ENCODE results near the gene RAI1.
A peak's percentile ranks its signal among the peaks of the same experiment; 100 is the strongest.
"Not testable (repeated sequence)": the region's sequence is repeated elsewhere in the genome, so short reads cannot be mapped to it uniquely, and the experiment has no call there.

Gene RAI1

DNA sequence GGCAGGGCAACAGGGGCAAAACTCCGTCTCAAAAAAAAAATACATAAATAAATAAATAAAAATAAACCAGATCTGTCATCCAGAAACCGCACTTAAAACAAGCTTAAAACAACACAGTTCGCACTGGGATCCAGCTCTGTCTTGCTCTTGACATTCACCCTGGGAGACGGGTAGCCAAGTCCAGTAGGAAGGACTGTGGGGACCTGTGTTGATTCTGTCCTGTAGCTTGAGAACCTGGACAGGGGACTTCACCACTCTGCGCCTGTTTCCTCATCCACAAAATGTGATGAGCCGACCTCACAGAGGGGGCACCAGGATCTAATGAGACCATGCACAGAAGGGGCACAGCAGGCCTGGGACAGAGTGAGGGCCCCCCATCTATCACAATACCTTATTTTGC lies 1.5 kb upstream of the RAI1 start:
- DNase-seq (ENCODE audit: low read depth in 2 of 2, low spot score in 1 of 2), result no peak

DNA sequence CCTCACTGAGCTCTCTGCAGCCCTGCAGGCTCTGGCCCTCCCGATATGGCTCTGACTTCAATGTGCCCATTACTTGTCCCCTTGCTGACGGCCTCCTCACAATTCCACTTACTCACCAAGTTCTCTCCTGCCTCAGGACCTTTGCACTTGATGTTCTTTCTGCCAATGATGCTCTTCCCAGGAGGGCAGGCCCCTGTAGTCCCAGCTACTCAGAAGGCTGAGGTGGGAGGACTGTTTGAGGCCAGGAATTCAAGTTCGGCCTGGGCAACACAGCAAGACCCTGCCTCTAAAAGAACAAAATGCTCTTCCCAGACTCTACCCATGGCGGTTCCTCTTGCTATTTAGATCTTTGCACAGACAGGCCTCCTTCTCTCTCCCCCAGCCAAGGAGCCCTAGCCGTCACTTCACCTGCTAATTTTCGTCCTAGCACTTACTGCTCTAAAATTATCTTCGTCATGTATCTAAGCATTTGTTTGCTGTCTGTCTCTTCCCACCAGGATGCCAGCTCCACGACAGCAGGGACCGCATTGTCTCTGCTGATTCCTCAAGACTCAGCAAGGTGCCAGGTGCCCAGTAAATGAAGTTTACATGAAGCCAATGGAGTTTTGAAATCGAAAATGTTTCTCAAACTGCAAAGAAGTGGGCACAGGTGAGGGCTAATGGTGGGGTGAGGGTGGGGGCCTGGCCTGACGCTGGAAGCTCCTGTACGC lies 626 bp upstream of the RAI1 start:
- no peak for DNase-seq (ENCODE audit: low read depth in 2 of 2, low spot score in 1 of 2)

DNA sequence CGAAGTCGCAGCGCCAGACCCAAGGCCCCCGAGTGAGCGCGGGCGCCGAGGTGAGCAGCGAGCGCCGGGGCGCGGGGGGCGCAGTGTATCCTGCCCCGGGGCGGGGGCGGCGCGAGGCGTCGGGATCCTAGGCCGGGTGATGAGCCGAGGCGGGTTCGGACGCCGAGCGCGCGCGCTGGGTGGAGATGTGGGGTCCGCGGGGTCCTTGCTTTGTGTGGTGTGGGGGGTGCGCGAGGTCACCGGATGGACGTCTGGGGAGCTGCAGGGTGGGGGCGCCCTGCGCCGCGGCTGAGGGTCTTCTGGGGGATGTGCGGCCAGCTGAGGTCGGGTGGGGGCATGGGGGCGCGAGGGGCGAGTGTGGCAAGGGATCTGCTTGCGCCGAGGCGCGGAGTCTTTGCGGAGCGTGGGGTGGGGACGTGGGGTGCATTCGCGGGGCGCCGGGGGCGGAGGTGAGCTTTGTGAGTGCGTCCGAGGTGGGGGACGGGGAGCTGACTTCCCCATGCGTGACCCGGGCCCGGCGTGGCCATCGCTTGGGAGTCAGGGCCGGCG lies 560 bp downstream of the RAI1 start:
- no peak for DNase-seq (ENCODE audit: low read depth in 2 of 2, low spot score in 1 of 2)

DNA sequence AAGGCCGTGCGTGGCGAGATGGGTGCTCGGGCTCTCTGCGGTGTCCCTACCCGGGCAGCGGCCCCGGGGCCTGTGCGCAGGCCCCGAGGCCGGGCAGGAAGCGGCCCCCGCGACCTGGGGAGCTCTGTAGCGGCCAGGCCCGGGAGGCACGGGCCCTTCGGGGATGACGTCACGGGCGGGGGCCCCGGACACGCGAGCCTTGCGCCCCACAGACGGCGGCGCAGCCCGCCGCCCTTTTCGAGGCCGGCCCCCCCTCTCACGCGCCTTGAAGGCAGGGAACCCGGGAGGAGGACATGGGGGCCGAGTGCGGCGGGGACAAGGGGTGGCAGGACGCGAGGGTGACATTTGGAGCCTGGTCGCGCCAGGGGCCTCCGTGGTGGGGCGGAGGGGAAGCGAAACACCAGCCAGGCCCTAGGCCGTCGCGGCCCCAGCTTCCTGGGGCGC lies 1.1 kb downstream of the RAI1 start:
- DNase-seq (ENCODE audit: low read depth in 2 of 2, low spot score in 1 of 2), result no peak

DNA sequence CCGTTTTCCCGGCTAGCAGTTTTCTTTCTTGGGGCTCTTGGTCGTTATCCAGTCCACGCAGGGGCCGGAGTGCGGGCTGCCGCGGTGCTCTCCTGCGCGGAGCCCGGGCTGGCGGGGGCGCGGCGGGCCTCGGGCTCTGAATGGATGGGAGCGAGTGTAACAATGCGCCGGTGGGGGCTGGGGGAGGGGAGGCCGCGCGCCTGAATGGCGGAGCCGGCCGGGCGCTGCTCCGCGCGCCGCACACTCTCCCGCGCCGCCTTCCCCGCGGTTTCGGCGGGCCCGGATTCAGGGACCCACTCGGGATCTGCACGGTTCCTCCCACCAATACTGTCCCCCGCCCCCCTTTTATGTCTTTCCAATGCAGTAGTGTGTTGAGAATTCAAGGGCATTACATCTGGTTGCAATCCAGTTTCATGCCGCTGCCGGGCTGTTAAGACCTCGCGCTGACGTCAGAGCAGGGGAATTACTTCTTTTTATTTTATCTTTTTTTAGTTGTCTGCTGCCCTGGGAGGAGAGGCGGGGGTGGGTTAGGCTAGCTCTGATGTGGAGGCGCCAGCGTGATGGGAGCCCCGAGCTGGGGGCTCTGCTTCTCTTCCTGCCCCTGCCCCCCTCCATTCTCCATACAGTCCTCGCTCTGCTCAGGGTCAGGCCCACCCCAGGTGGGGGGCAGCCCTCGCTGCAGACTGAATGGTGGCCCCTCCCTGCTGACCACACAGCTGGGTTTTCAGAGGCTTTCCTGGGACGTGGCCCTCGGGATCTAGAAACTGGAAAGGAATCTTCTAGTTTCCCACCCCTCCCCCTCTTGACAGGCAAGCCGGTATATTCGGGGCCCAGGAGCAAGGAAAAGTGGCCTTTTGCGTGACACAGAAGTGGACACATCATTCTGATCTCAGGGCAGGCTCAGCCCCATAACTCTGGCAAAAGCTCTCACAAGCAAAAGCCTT lies 1.8 kb downstream of the RAI1 start:
- peak in 1 of 2 donors; percentile 23 for DNase-seq (ENCODE audit: low read depth in 2 of 2, low spot score in 1 of 2)

DNA sequence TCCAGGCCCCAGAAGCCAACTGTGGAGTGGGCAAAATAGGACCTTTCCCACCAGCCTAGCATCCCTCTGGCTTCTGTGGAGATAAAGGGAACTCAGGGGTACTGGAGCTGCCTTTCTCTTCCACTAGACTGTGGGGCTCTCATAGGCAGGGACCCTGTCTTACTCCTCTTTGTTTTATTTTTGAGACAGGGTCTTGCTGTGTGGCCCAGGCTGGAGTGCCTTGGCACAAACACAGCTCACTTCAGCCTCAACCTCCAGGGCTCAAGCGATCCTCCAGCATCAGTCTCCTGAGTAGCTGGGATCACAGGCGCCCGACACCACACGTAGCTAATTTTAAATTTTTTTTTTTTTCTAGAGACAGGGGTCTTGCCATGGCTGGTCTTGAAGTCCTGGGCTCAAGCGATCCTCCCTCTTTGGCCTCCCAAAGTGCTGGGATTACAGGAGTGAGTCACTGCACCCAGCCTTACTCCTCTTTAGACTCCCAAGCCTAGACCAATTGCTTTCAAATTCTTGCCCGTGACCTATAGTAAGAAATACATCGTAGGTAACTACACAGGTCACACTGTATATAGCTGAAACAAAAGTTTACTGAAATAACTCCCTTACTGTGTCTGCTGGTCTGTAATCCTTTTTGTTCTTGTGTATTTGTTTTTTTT lies 2.6 kb downstream of the RAI1 start:
- no peak for DNase-seq (ENCODE audit: low read depth in 2 of 2, low spot score in 1 of 2)

DNA sequence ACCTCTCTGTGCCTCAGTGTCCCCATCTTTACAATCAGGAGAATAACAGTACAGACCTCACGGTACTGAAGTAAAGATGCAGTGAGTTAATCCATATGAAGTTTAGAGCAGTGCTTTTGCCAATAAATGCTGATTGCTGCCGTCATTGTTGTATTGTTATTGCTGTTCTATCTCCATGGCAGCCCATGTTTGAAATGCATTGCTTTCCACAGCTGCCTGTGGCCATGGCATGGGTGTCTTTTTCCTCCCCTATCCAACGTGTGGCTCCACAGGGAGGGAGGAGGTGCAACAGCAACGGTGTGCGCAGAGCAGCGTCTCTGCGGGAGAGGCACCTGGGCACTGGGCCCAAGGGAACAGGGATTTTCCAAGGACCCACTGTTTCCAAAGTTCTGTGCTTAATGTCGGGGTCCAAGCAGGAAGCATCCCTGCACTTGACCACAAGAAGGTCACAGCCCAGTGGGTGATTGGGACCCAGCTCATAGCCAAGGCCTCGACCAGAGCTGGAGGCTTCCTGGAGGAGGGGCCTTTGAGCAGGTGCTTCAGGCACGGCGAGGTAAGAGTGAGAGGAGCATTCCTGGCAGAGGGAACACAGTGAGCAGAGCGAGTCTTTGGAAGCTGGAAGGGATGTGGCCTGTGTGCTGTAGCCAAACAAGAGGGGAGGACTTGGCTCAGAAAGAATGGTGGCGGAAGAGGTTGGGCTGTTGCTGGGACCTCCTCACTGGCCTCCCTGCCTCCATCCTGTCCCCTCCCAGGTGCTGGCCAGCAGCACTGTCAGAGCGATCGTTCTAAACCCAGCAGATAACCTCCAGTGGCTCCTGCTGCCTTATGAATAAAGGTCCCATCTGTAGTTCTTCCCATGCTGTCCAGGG lies 3.9 kb downstream of the RAI1 start:
- no peak for DNase-seq (ENCODE audit: low read depth in 2 of 2, low spot score in 1 of 2)

DNA sequence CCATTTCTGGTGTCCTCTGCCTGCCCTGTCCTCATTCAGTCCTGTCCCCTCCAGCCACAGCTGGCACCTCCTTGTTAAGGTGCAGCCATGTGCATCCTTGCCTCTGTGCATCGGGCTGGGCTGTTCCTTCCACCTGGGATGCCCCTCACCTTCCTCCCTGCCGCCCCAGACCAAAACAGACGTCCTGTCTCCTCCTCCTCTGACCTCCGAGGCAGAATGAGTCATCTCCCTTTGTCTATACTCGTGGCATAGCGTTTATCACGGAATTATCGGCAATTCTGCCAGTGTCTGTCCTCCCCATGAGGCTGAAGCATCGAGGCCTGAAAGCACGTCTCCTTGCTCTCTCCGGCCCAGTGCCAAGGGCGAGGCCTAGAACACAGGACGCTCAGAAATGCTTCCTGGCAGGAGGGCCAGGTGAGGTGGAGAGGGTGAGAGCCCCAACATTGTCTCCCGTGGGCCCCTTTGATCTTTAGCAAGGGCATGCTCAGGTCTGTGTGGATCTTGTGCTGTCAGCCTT lies 4.6 kb downstream of the RAI1 start:
- DNase-seq (ENCODE audit: low read depth in 2 of 2, low spot score in 1 of 2), result no peak

DNA sequence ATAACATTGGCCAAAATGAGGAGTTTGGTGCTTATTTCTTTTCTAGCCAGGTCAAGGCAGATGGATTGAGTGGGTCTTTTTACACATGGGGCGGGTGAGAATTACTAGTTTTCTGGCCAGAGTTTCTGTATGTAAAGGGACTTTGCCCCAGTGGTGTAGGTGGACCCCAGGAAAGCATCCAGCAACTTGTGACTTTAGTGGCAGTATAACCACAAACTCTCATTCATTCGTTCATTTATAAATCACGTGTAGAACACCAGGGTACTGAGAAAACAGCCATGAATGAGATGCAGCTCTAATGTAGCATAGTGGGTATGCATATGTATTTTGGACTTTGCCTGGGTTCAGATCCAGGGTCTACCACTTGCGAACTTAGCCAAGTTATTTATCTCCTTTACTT lies 8.1 kb downstream of the RAI1 start:
- DNase-seq (ENCODE audit: low read depth in 2 of 2, low spot score in 1 of 2), result no peak

DNA sequence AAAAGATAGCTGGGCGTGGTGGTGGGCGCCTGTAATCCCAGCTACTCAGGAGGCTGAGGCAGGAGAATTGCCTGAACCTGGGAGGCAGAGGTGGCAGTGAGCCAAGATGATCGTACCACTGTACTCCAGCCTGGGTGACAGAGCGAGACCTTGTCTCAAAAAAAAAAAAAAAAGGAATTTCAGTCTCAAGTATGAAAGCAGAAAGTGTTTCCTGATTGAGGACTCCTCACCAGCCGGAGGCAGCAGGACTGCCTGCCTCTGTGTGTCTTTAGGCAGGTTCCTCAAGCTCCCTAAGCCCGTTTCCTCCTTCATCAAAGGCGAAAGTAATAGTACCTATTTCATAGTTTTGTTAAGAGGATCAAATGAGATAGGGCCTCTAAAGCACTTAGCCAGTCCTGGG lies 9.0 kb downstream of the RAI1 start:
- DNase-seq (ENCODE audit: low read depth in 2 of 2, low spot score in 1 of 2), result not testable (repeated sequence)

DNA sequence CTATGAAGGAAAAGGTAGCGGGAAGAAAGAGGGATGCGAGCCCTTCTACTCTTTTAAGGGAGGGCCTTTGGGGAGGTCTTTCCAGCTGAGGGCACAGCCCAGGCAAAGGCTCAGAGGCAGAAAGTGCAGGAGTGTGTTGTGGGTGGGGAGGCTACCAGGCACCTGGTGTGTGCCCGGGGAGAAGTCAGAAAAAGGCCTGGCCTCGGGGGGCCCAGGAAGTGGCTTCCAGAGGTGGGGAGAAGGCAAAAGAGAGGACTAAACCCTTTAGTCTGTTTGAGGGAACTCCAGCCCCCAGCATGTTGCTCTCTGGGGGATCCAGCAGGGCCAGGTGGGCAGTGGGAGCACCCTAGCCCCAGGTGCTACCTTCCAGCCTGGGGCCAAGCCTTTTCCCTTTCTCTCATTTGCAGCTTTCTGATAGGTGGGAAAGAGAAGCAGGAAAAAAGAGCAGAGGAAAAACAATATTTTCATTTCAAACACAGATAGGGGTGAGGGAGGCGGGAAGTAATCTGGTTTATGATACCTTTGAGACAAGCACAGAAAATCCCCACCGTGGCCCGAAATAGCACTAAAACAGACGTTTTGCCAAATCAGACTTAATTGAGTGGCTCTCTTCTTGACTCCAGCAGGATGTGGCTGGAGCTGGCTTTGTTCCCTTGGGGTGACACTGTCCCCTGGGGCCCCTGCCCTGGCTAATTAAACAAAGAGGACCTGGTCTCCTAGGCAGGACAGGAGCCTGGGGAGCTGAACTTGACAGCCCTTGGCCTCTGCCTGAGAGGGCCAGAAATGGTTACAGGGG lies 10.4 kb downstream of the RAI1 start:
- no peak for DNase-seq (ENCODE audit: low read depth in 2 of 2, low spot score in 1 of 2)

DNA sequence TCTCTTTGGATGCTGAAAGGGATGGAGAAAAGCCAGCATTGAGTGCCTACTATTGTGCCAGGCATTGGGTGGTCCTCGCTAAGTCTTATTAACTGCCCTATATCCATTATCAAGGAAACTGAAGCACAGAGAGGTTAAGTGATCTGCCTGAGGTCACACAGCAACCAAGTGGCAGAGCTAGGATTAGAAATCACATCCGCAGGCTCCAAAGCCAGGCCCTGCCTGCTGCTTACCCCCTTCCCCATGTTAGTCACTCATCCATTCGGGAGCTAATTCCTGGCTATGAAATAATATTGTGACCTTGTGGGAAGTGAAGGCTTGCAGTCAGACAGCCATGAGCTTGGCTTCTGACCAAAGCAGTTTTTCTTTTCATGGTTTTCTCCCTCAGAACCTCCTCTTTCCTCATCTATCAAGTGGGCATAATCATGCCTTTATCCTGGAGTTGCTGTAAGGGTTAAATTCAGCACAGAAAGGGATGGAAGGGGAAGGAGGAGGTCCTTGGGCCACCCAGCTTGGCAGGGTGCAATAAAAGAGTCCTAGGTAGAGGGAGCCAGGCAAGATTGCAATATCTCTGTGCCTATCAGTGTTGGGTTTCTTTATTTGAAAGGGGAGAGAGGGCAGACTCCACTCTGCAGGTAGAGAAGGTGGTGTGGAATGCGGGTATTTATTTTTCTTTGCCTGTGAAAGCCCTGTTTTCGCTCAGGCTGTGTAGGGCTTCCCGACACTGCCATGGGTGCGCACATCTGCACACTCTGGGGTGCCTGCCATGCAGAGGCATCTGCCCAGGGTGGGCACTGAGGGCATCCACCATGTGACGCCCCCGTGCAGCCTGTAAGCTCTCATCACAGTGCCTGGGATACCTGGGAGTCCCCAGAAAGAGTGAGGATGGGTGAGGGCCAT lies 11.3 kb downstream of the RAI1 start:
- DNase-seq (ENCODE audit: low read depth in 2 of 2, low spot score in 1 of 2), result no peak

DNA sequence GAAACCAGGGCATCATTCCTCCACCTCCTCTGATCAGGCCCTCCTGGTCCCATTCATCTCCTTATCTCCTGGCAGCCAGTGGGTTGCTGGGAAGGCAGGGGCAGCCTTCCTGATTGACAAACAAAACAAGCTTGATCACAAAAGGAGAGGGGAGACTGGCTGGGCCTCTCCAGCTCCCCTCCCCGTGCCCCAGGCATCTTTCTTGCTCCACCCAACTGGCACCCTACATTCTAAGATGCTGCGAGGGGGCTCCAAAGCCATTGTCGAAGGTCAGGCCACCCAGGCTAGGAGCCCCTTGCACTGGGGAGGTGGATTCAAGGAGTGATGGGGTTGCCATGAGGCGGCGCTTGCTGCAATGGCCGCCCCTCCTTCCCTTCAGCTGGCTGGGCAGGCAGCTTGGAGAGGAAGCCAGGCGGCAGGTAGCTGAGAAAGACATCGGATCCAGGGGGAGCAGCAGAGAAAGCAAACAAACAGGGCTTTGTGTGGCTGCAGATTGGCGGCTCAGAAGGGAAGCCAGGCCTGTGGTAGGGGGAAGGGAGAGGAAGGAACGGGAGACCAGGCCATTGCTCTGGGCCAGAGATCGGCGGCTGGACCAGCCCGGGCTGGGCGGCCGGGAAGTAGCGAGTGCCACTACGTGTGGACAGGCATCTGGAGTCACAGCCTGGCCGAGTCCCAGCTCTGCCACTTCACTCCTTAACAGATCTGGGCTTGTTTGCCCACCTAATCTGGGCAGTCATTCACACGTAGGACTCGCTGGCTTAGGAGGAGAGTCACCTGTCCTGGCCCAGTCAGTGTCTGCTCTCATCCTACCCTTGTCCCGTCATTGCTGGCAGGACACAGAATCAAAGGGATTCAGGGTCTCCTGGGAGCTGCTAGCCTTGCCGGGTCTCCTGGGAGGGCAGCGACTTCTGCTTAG lies 12.3 kb downstream of the RAI1 start:
- DNase-seq (ENCODE audit: low read depth in 2 of 2, low spot score in 1 of 2), result no peak

DNA sequence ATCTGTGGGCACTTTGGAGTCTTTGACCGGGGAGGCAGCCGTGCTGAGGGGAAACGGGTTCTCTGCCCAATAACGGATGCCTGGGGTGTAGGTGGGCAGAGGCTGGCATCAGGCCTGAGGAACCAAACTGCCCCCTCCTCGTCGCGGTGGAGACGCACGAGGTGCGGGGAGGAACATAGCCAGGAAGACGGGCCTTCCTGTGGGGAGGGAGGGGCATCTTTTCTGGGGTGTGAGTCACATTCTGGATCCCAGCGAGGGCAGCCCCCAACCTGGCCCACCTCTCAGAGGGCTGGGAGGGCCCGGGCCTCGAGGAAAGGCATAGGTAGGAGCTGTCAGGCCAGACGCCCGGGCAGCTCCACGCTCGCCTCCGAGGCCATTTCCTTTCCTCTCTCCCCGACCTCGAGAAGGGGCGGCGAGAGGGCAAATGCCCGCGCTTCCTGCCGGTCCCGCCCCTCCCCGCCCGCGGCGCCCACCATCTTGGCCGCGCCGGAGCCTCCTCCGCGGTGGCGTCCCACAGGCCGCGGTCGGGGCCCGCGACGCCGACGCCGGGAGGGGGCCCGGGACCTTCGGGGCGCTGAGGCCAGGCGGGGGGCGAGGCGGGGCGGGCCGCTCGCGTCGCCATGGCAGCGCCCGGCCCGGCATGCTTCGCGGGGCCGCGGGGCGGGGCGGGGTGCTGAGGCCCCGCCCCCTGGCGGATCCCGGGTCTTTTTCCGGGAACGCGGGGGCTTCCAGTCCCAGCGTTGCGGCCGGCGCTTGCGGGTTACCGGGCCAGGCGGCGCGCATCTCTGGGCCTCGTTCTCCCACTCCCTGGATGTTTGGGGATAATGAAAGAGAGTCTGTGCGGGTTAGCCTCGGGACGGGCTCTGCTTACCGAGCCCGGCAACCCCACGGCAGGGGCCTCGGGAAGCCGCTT lies 13.2 kb downstream of the RAI1 start:
- peak; percentile 31 to 35 for DNase-seq (ENCODE audit: low read depth in 2 of 2, low spot score in 1 of 2)

DNA sequence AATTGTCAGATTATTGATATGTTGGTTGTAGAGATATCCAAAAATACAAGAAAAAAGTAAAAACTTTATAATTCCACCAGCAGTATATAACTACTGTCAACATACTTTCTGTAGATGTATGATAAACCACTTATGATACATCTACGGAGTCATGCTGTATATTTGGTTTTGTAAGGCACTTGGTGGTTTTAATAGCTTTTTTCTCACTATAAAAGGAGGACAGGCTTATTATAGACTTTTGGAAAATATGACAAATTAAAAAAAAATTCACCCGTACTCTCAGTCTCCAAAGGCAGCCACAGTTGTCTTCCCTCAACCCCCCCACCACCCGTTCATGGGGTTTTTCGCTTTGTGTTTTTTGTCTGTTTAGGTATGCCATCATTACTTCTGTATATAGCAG lies 14.8 kb downstream of the RAI1 start:
- no peak for DNase-seq (ENCODE audit: low read depth in 2 of 2, low spot score in 1 of 2)

DNA sequence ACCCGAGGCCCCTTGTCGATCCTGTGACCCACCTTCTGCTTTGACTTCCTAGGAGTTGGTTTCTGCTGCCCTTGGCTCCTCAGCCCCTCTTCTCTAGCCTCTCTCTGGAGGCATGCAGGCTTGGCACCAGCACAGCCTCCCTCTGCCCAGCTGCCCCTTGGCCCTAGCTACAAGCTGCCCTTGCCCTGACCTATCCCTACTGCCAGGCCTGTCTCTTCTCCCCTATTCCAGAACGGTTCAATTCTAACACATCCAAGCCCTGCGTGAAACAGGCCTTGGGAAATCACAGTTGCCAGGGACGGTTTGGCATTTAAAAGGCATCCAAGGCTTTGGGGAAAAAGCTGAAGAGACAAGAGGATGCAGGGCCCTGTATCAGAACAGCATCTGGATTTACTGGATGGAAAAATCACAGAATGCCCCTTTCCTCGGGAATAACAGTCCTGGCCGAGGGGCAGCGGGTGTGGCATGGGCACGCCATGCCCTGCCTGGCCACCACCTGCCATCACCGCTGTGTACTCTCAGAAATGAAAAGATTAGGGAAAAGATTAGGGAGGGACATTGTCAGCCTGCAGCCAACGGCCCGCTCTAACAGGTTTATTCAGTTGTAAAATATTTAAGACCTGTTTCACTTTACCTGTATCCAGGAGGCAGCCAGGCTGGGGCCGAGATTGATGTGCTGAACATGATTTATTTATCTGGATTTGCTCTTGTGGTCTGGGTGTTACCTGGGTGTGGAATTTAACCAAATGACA lies 15.8 kb downstream of the RAI1 start:
- no peak for DNase-seq (ENCODE audit: low read depth in 2 of 2, low spot score in 1 of 2)
